ENCODE data around the gene USP34.

- TF ChIP-seq EZH2 (IDR thresholded peaks at IDR 0.05; ENCODE audit: low read length, missing control alignments), result no peak
- no peak for TF ChIP-seq CTCF (conservative IDR thresholded peaks at IDR 0.05 in 1 of 2, IDR thresholded peaks at IDR 0.05 in 1 of 2; ENCODE audit: low read depth in 1 of 2, low read length in 2 of 2)
Observed at GRCh38 chr2:61415265-61415664, 55.6 kb downstream of the USP34 start.
